Measurements from ENCODE around the gene ZNF830.
"Not testable (repeated sequence)": the region's sequence is repeated elsewhere in the genome, so short reads cannot be mapped to it uniquely, and the experiment has no call there.

ZNF830 gene

GRCh38 chr17:34991606-34992005 lies 30.3 kb downstream of the ZNF830 start:
- DNase-seq (ENCODE audit: low spot score) = no peak

DNA sequence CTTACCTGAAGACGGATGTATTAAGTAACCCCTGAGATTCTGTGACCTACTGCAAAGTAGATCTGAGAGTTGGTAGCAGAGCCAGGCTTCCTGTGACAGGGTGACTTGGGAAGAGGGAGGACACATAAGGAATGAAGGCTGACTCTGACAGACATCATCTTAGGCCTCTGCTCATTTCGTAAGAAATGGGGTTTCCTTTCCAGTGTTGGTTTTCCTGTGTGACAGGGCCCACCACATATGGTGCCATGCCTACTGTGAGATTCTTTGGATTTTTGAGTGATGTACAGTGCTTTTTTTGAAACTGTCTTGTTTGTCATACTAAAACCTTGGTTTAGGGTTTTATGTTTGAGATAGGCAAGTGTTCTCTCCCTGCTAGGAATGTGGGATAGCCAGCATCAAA lies 31.7 kb downstream of the ZNF830 start:
- no peak for DNase-seq (ENCODE audit: low spot score)

DNA sequence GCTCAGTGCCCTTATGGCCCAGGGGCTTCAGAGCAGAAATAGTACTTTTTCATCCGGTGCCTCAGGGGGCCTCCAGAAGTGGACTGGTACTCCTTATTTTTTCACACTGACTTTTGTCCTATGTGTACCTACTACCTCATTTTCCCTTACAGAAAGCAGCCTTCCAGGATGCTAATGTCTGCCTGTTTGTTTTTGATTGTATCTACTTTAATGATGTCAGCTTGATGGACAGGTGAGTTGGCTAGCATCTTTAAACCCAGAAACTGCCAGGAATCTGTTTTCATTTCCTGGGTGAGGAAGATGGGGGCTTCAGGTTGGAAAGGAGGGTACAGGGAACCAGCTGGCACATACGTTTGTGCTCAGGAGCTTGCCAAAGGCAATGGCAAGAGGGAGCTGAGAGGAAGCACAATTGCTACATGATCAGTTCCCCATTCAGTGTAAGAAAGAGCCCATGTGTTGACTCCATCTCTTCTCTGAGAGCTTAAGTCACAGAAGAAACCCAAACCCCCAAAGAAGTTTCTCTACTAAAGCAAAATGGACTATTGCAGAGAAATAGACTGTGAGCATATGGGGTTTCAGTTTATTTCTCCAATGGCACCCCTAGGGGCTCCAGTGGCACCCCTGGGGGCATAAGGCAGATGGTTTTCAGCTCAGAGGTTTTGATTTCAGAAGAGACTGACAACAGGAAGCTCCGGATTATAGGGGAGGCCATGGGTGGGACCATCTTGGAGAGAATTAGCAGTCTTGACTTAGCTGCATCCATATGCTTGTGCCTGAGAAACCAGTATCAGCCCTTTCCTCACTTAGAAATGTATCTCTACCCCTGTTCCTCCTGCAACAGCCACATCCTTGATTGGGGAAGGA lies 35.3 kb downstream of the ZNF830 start:
- DNase-seq (ENCODE audit: low spot score) = no peak

- DNase-seq (ENCODE audit: low spot score) = no peak
Measured at GRCh38 chr17:34997355-34997862, 36.1 kb downstream of the ZNF830 start.

DNA sequence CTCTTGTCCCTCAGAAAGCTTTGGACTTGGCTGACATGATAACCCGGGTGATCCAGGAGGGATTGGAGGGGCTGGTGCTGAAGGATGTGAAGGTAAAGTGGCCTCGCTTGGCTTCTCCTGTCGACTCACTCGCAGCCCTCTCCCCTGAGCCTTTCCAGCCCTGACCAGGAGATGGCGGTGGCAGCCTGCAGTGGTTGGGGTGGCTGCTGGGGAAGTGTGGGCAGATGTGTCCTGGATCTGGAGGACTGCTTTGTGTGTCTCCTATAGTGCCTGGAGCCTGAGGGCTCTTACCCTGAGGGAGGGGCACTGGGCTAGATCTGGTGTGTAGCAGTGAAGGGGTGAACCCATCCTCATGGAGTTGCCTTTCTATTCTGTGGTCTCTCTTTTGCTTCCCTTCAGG lies 36.9 kb downstream of the ZNF830 start:
- peak; percentile 84 for DNase-seq (ENCODE audit: low spot score)

GRCh38 chr17:34999456-34999855 lies 38.1 kb downstream of the ZNF830 start:
- DNase-seq (ENCODE audit: low spot score) = no peak

- DNase-seq (ENCODE audit: low spot score) = not testable (repeated sequence)
Measured at GRCh38 chr17:35000965-35001364, 39.6 kb downstream of the ZNF830 start.

- no peak for DNase-seq (ENCODE audit: low spot score)
Measured at GRCh38 chr17:35001549-35001948, 40.2 kb downstream of the ZNF830 start.

DNA sequence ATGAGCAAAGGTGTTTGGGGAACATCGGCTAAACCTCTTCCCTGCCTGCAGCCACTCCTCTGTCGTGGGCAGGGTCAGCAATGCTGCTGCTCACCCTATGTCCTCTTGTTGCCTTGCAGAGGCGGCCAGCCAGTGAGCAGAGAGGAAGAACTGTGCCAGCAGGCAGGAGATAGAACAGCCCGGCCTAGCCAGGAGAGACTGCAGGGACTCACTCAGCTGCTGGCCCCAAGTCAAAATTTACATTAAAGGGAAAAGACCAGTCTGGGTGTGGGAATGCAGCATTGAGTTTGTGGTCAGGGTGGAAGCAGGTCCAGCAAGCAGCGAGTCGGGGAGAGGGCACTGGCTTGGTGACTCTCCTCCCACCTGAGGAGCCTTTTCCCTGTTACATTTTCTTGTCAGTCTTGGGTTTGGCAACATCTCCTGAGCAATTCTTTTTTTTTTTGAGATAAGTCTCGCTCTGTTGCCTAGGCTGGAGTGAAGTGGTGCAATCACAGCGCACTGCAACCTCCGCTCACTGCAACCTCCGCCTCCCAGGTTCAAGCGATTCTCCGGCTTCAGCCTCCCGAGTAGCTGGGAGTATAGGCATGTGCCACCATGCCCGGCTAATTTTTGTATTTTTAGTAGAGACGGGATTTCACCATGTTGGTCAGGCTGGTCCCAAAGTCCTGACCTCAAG lies 41.7 kb downstream of the ZNF830 start:
- no peak for DNase-seq (ENCODE audit: low spot score)

DNA sequence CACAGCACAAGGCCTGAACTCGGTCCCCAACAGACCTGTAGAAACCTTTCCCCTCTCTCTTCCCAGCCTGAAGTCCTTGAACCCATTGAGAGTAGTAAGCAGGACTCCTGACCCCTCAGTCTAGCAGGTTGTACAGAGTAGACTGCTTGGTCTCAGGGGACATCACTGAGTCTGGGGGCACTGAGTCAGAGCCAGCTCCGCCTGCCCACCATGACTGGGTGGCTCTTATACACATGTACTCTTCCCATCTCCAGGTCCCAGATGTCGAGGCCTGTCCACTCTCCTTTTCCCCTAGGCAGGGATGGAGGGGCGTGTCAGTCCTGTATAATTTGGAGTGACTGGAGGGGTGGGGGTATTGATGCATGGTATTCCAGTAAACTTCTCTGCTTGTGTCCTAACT lies 42.4 kb downstream of the ZNF830 start:
- DNase-seq (ENCODE audit: low spot score) = no peak

DNA sequence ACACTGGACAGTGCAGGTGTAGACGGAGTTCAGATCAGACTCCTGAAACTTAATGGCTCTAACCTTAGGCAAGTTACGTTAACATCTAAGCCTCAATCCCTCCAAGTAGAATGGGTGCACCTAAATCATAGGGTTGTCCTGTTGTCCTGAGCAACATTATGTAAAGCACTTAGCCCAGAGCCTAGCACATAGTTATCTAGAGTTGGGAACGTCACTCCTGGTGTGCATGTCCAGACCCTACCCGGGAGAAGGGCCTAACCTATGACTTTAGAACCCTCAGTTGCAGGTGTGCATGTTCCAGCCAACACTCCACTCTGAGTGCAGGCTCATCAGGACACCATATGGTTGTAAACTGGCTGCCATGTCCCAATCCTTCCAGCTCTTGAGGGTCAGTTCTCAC lies 45.0 kb downstream of the ZNF830 start:
- no peak for DNase-seq (ENCODE audit: low spot score)

GRCh38 chr17:35006961-35007360 lies 45.6 kb downstream of the ZNF830 start:
- no peak for DNase-seq (ENCODE audit: low spot score)

- DNase-seq (ENCODE audit: low spot score) = no peak
Measured at GRCh38 chr17:35010093-35010492, 48.8 kb downstream of the ZNF830 start.

- DNase-seq (ENCODE audit: low spot score) = no peak
Measured at GRCh38 chr17:35011671-35012216, 50.4 kb downstream of the ZNF830 start.
